Skin epidermis (tissue), 12 donors: ENCODE results near the gene HOXC4.

Experiments used
- H3K27ac ChIP-seq, 21 experiments: fragments of 200-600 bp; sonication (generic) in 11 of 21; one replicate each; pipeline ENCODE4 v1.5.0; 2020; ENCODE audit warnings: mild to moderate bottlenecking in 3 of 21, inconsistent platforms in 2 of 21, moderate library complexity in 2 of 21
- H3K4me3 ChIP-seq, 7 experiments: fragments of 200-600 bp; sonication (generic) in 2 of 7; one replicate each; pipeline ENCODE4 v1.5.0; 2020; ENCODE audit warnings: inconsistent platforms in 2 of 7, mild to moderate bottlenecking in 2 of 7, moderate library complexity in 1 of 7

Gene HOXC4

GRCh38 chr12:54025499-54026405 is 27.9 kb upstream of the HOXC4 start:
- Histone ChIP-seq H3K27ac (peak overlapping the region in 10 of 21 experiments; percentile 42 to 98 (median 80)), H3K4me3 (no peak overlapping the region)

GRCh38 chr12:54026640-54027441 is 26.8 kb upstream of the HOXC4 start:
- H3K27ac ChIP-seq: peak overlapping the region in 9 of 21 experiments; percentile 42 to 98 (median 82)
- H3K4me3 ChIP-seq: no peak overlapping the region

- Histone ChIP-seq H3K4me3 (no peak overlapping the region), H3K27ac (peak overlapping the region in 9 of 21 experiments; percentile 42 to 98 (median 82))
Measured at GRCh38 chr12:54027442-54027786, 26.2 kb upstream of the HOXC4 start.

- Histone ChIP-seq H3K27ac (peak within 1 kb of the TSS in 11 of 21 experiments; percentile 4 to 98 (median 78)), H3K4me3 (peak within 1 kb of the TSS in 6 of 7 experiments; percentile 0 to 41 (median 19))
Measured at GRCh38 chr12:54028314-54029201, 25.1 kb upstream of the HOXC4 start, which contains the start of gene HOXC6. Gene HOXC6, plus strand, starts transcription at chr12:54028440. Its CDS starts 82 bp downstream, at chr12:54028522.

GRCh38 chr12:54029529-54030441 is 23.9 kb upstream of the HOXC4 start:
- Histone ChIP-seq H3K27ac (peak overlapping the region in 9 of 21 experiments; percentile 46 to 88 (median 81)), H3K4me3 (peak overlapping the region in 3 of 7 experiments; percentile 21 to 41 (median 34))

- Histone ChIP-seq H3K4me3 (no peak overlapping the region), H3K27ac (peak overlapping the region in 8 of 21 experiments; percentile 64 to 88 (median 81))
Measured at GRCh38 chr12:54030442-54030801, 23.2 kb upstream of the HOXC4 start.

GRCh38 chr12:54030889-54031471 is 22.7 kb upstream of the HOXC4 start:
- peak overlapping the region in 9 of 21 experiments; percentile 33 to 88 (median 81) for H3K27ac ChIP-seq
- peak overlapping the region in 1 of 7 experiments; percentile 1 for H3K4me3 ChIP-seq

- Histone ChIP-seq H3K4me3 (no peak overlapping the region), H3K27ac (peak overlapping the region in 8 of 21 experiments; percentile 64 to 88 (median 81))
Measured at GRCh38 chr12:54031480-54031879, 22.2 kb upstream of the HOXC4 start.

- Histone ChIP-seq H3K27ac (peak overlapping the region in 6 of 21 experiments; percentile 75 to 88 (median 84)), H3K4me3 (no peak overlapping the region)
Measured at GRCh38 chr12:54032086-54032619, 21.5 kb upstream of the HOXC4 start.

GRCh38 chr12:54032627-54033100 is 21.0 kb upstream of the HOXC4 start, which contains the start of gene HOXC5:
Gene HOXC5, plus strand, starts transcription at chr12:54033050. Its CDS starts 73 bp downstream, at chr12:54033123.
- Histone ChIP-seq H3K27ac (peak within 1 kb of the TSS in 8 of 21 experiments; percentile 1 to 88 (median 81)), H3K4me3 (peak within 1 kb of the TSS; percentile 14 to 36 (median 30))

- Histone ChIP-seq H3K4me3 (peak overlapping the region; percentile 14 to 36 (median 30)), H3K27ac (peak overlapping the region in 7 of 21 experiments; percentile 1 to 82 (median 55))
Measured at GRCh38 chr12:54033106-54033979, 20.3 kb upstream of the HOXC4 start.

- peak overlapping the region in 7 of 21 experiments; percentile 1 to 82 (median 55) for H3K27ac ChIP-seq
- H3K4me3 ChIP-seq: peak overlapping the region in 6 of 7 experiments; percentile 22 to 36 (median 32)
Measured at GRCh38 chr12:54033980-54034784, 19.5 kb upstream of the HOXC4 start.

GRCh38 chr12:54034785-54035310 is 18.8 kb upstream of the HOXC4 start:
- Histone ChIP-seq H3K4me3 (peak overlapping the region in 1 of 7 experiments; percentile 30), H3K27ac (peak overlapping the region in 6 of 21 experiments; percentile 46 to 82 (median 56))

GRCh38 chr12:54035568-54036264 is 17.9 kb upstream of the HOXC4 start:
- peak overlapping the region in 1 of 21 experiments; percentile 55 for H3K27ac ChIP-seq
- H3K4me3 ChIP-seq: no peak overlapping the region
